KOPT-K1 (cell line): ENCODE results near the gene DTX1.

Experiments used
- H3K27ac ChIP-seq: fragments of 200-600 bp; sonication (generic); 2 replicates; pipeline ENCODE4 v1.5.1; 2016; ENCODE audit warnings: antibody characterized with exemption, mild to moderate bottlenecking, low read depth, low read length; ENCODE audit not compliant: poor library complexity, severe bottlenecking
- H3K36me3 ChIP-seq: fragments of 200-600 bp; sonication (generic); 2 replicates; pipeline ENCODE4 v1.5.1; 2017; ENCODE audit warnings: antibody characterized with exemption, mild to moderate bottlenecking, low read length, moderate library complexity; ENCODE audit not compliant: insufficient read depth
- H3K9me3 ChIP-seq: fragments of 200-600 bp; sonication (generic); 2 replicates; pipeline ENCODE4 v1.5.1; 2017; ENCODE audit warnings: antibody characterized with exemption, low read length, mild to moderate bottlenecking; ENCODE audit not compliant: insufficient read depth, poor library complexity, severe bottlenecking

DTX1 gene

GRCh38 chr12:113062502-113063395, 6.2 kb downstream of the DTX1 start:
- Histone ChIP-seq H3K36me3 (peaks cover 97% of the 10 kb centered on the region), H3K27ac (peak overlapping the region; percentile 76), H3K9me3 (no peaks in the 10 kb centered on the region)

- H3K9me3 ChIP-seq = no peaks in the 10 kb centered on the region
- peak overlapping the region; percentile 76 for H3K27ac ChIP-seq
- peaks cover 97% of the 10 kb centered on the region for H3K36me3 ChIP-seq
Observed at GRCh38 chr12:113063396-113064350, 7.1 kb downstream of the DTX1 start.

- Histone ChIP-seq H3K27ac (peak overlapping the region; percentile 76), H3K9me3 (no peaks in the 10 kb centered on the region), H3K36me3 (peaks cover 95% of the 10 kb centered on the region)
Observed at GRCh38 chr12:113064395-113065125, 8.0 kb downstream of the DTX1 start.

GRCh38 chr12:113065126-113066007, 8.8 kb downstream of the DTX1 start:
- no peaks in the 10 kb centered on the region for H3K9me3 ChIP-seq
- H3K27ac ChIP-seq = no peak overlapping the region
- H3K36me3 ChIP-seq = peaks cover 95% of the 10 kb centered on the region

- peak overlapping the region; percentile 6 for H3K27ac ChIP-seq
- no peaks in the 10 kb centered on the region for H3K9me3 ChIP-seq
- H3K36me3 ChIP-seq = peaks cover 96% of the 10 kb centered on the region
Observed at GRCh38 chr12:113066813-113067400, 10.4 kb downstream of the DTX1 start.

- Histone ChIP-seq H3K27ac (peak overlapping the region; percentile 30), H3K9me3 (no peaks in the 10 kb centered on the region), H3K36me3 (peaks cover 94% of the 10 kb centered on the region)
Observed at GRCh38 chr12:113067987-113068935, 11.7 kb downstream of the DTX1 start.

GRCh38 chr12:113069149-113069548, 12.6 kb downstream of the DTX1 start:
- Histone ChIP-seq H3K9me3 (no peaks in the 10 kb centered on the region), H3K36me3 (peaks cover 93% of the 10 kb centered on the region), H3K27ac (peak overlapping the region; percentile 62)

- H3K9me3 ChIP-seq = no peaks in the 10 kb centered on the region
- H3K36me3 ChIP-seq = peaks cover 93% of the 10 kb centered on the region
- peak overlapping the region; percentile 62 for H3K27ac ChIP-seq
Observed at GRCh38 chr12:113069751-113070116, 13.2 kb downstream of the DTX1 start.

- peaks cover 92% of the 10 kb centered on the region for H3K36me3 ChIP-seq
- peak overlapping the region; percentile 62 for H3K27ac ChIP-seq
- no peaks in the 10 kb centered on the region for H3K9me3 ChIP-seq
Observed at GRCh38 chr12:113070117-113070906, 13.8 kb downstream of the DTX1 start.

- Histone ChIP-seq H3K9me3 (no peaks in the 10 kb centered on the region), H3K27ac (peak overlapping the region; percentile 62), H3K36me3 (peaks cover 89% of the 10 kb centered on the region)
Observed at GRCh38 chr12:113071135-113072112, 14.9 kb downstream of the DTX1 start.

GRCh38 chr12:113072136-113072535, 15.6 kb downstream of the DTX1 start:
- no peaks in the 10 kb centered on the region for H3K9me3 ChIP-seq
- peak overlapping the region; percentile 62 for H3K27ac ChIP-seq
- peaks cover 86% of the 10 kb centered on the region for H3K36me3 ChIP-seq
